Cardiac fibroblast (primary cell): ENCODE data around the gene STX1A.
A peak's percentile ranks its signal among the peaks of the same experiment; 100 is the strongest.

Experiments used
- DNase-seq, 2 donors: peaks; one replicate each; pipeline versions ENCODE4 v3.0.0 to v3.0.0-alpha.2; 2010; ENCODE audit warnings: low read depth in 2 of 2
- H3K4me3 ChIP-seq, 2 donors: replicated peaks in 1 of 2; 1 replicate in 1 of 2; 2 replicates in 1 of 2; pipeline ENCODE4 v1.5.1; 2011; ENCODE audit warnings: low read depth in 2 of 2, low read length in 2 of 2, mild to moderate bottlenecking in 2 of 2, moderate library complexity in 1 of 2
- TF ChIP-seq, protein P1 (sequence below): IDR thresholded peaks from one replicate; pipeline ENCODE4 v1.5.1; 2011; ENCODE audit warnings: low read depth, mild to moderate bottlenecking, low read length, inconsistent platforms

STX1A gene

DNA sequence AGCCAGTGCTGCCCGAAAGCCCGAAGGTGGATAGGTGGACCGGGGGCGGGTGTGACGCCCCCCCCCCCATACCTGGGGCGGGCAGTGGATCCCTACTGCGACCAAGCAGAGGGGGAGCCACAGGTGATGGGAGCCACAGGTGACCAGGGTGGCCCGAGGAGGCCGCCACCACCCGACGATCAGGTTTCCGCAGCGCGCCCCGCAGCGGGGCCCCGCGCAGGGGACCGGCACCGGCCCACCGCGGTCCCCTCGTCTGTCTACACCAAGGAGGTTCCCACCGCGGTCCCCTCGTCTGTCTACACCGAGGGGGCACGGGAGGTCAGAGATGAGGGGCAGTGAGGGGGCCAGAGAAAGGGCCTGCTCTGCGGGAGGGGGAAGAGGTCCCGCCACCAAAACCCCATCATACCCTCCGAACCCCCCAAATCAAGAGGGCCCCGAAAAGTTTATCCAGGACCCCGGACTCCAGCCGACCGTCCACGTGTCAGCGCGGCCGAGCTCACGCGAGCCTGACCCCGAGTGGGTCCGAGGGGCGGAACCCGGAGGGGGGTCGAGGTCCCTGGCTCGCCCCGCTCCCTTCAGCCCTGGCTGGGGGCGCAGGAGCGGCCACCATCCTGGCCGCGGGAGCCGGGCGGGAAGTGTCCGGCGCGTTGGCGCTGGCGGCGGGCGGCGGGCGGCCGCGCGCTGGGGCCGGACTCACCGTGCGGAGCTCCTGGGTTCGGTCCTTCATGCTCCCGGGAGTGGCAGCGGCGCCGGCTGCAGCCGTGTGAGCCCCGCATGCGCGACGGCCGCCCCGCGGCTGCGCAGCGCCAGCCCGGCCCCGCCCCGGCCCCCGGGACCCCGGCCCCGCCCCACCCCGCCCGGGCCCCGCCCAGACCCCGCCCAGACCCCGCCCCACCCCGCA is at the start of gene STX1A:
Gene STX1A (minus strand): TSS at position 765 of the 901 bp plus-strand sequence. CDS start 38 bp downstream, at position 727.
- TF ChIP-seq, protein P1, sequence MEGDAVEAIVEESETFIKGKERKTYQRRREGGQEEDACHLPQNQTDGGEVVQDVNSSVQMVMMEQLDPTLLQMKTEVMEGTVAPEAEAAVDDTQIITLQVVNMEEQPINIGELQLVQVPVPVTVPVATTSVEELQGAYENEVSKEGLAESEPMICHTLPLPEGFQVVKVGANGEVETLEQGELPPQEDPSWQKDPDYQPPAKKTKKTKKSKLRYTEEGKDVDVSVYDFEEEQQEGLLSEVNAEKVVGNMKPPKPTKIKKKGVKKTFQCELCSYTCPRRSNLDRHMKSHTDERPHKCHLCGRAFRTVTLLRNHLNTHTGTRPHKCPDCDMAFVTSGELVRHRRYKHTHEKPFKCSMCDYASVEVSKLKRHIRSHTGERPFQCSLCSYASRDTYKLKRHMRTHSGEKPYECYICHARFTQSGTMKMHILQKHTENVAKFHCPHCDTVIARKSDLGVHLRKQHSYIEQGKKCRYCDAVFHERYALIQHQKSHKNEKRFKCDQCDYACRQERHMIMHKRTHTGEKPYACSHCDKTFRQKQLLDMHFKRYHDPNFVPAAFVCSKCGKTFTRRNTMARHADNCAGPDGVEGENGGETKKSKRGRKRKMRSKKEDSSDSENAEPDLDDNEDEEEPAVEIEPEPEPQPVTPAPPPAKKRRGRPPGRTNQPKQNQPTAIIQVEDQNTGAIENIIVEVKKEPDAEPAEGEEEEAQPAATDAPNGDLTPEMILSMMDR, result no peak
- peak within 1 kb of the TSS; percentile 72 to 81 for H3K4me3 ChIP-seq
- peak; percentile 63 to 75 for DNase-seq

DNA sequence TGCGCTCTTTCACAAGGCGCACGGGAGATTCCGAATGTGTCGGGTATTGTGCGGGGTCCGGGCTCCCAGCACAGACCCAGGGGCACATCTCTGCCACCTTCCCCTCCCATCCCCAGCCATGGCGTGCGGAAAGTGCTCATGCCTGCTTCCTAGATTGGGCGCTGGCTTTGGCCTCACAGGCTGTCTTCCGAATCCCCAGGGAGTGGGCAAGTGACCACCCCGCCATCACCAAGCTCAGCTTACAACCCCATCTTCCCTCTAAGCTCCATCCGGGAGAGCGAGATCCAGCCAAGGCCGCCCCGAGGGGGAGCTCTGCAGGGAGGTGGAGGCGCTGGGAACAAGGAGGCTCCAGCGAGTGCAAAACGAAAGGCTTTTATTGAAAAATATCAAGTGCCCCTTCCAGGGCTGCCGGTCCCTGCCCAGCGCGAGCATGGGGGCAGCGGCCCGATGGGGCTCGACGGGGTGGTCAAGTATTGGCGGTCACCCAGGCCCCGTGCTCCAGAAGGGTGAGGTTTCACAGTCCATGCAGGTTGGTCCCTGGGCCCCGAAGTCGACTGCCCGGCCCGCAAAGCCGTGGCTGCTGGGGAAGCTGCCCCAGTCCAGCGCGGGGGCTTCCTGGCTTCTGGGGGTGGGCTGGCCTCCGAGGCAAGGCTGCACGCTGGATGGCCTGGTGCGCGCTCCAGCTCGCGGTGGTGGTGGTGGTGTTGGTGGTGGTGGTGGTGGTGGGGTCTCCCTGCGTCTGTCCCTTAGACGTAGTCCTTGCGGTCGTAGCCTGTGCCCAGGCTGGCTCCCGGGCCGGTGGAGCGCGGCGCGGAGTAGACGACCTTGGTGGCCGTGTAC is 49.4 kb upstream of the STX1A start:
- no peak for DNase-seq
- peak overlapping the region in 1 of 2 donors; percentile 8 for H3K4me3 ChIP-seq

DNA sequence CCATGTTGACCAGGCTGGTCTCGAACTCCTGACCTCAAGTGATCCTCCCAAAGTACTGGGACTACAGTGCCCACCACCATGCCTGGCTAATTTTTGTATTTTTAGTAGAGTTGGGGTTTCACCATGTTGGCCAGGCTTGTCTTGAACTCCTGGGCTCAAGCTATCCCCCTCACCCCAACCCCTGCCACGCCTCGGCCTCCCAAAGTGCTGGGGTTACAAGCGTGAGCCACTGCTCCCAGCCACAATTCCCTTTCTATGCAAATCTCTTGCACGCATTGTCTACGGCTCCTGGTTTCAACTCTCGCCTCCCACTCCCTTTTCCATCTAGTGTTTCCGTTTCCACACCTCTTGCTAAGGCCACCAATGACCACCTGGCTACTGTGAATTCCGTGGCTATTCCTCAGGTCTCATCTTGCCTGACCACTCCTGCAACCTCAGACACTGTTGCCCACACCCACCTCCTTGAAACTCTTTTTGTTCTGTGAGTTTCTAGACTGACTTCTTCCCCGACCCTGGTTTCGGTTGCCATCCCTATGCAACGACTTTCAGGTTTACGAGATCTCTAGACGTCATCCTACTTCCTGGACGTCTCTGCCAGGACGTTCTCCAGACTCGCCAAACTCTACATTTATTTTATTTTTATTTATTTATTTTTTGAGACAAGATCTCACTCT is 47.2 kb upstream of the STX1A start:
- no peak overlapping the region for H3K4me3 ChIP-seq
- DNase-seq, result no peak
- TF ChIP-seq, protein P1, result no peak

More for the DNA sequence above, 49.4 kb upstream of the STX1A start:
- TF ChIP-seq, protein P1, result no peak

DNA sequence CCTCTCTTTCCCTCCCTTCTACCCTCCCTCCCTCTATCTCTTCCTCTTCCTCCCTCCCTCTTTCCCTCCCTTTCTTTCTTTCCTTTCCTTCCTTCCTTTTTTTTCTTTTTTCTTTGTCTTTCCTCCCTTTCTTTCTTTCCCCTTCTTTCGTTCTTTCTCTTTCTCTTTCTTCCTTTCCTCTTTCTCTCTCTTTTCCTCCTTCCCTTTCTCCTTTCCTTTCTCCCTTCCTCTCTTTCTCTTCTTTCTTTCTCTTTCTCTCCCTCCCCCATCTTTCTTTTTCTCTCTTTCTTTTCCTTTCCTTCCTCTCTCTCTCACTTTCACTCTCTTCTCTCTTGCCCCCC is 43.2 kb upstream of the STX1A start:
- no peak overlapping the region for H3K4me3 ChIP-seq
- DNase-seq, result no peak
- TF ChIP-seq, protein P1, result no peak

DNA sequence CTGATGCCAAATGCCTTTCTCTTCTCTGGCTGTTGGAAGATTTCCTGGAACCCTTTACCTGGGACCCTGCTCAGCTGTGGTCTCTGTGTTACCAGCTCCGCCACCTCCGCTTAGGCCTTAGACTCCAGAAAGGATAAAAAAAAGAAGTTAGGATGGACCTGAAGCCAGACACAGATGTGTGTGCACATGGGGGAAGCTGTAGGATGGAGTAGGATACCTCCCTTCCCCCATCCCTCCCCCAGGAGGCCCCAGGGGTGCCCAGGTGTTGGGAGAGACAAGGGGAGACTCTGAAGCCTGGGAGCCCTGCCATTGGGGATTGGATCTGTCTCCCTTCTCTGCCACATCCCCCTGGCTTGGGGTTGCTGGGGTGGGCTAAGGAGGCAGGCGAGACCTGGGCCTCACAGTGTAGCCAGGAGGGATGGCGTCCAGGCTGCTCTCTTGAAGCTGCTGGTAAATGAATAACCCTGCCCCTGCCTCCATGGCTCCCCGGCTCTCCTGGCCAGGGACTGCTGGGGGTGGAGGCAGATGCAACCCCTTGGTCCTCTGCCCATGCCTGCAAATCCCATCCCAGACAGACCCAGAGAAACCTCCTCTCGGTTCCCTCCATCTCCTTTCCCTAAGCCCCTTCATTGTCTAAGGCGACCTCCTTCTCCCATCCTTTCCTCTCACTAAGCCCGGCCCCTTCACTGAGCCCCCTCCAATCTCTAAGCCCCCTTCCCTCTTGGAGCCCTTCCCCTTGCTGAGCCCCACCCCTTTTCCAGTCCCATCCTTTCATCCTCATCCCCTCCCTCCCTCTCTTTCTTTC is 42.6 kb upstream of the STX1A start:
- no peak overlapping the region for H3K4me3 ChIP-seq
- DNase-seq, result no peak
- TF ChIP-seq, protein P1, result no peak
